Endothelial cell of umbilical vein (primary cell): ENCODE measurements around the gene MIGA1. TPM values are rescaled to one million over a fixed set of nuclear protein-coding genes. Genes with fewer than 3 reads are reported as not detected.

Experiments
- BruUV-seq: library from RNA; stranded (reverse); fragments of 400-500 nt; replicated peaks from 2 replicates; lab custom pipeline; 2021; lab: Mats Ljungman, UMichigan
- CTCF ChIA-PET: fragments of 300-600, 350-600 bp; sonication (Branson Sonifier 250); formaldehyde crosslinking; loops from one replicate; lab custom pipeline; 2021; ENCODE audit warnings: antibody characterized with exemption, inconsistent platforms; lab: Charles Lee
- POLR2A ChIA-PET: fragments of 300-600, 350-600 bp; sonication (Branson Sonifier 250); formaldehyde crosslinking; loops from one replicate; lab custom pipeline; 2021; ENCODE audit warnings: antibody characterized with exemption, inconsistent platforms; lab: Charles Lee
- DNase-seq: peaks from one replicate; pipeline ENCODE4 v3.0.0-alpha.2; 2011; ENCODE audit warnings: low read depth, low spot score
- FAIRE-seq: peaks from 2 replicates; lab custom pipeline; 2011; peaks lifted over from hg19 to GRCh38; lab: Jason Lieb, UNC
- H2AFZ ChIP-seq: 2 replicates; pipeline ENCODE4 v1.6.0; 2012; ENCODE audit warnings: low read depth, low read length, control low read depth, inconsistent platforms
- H3K27ac ChIP-seq: 2 replicates; pipeline ENCODE4 v1.5.1; 2011; ENCODE audit warnings: low read depth, mild to moderate bottlenecking, control low read depth, low read length, moderate library complexity; ENCODE audit not compliant: insufficient read depth
- H3K27me3 ChIP-seq, 2 experiments: 2 replicates each; pipeline versions ENCODE4 v1.6.0 to v1.6.1; 2011; ENCODE audit warnings: low read length in 2 of 2, mixed read lengths in 1 of 2; ENCODE audit not compliant: control insufficient read depth in 2 of 2, insufficient read depth in 2 of 2
- H3K36me3 ChIP-seq, 2 experiments: 2 replicates in 1 of 2; 3 replicates in 1 of 2; pipeline ENCODE4 v1.5.1; 2011; ENCODE audit warnings: low read length in 2 of 2, mild to moderate bottlenecking in 1 of 2, moderate library complexity in 1 of 2; ENCODE audit not compliant: control insufficient read depth in 2 of 2, insufficient read depth in 2 of 2; ENCODE audit errors: extremely low read depth in 1 of 2
- H3K4me1 ChIP-seq: 3 replicates; pipeline ENCODE4 v1.5.1; 2011; ENCODE audit warnings: mild to moderate bottlenecking, low read length; ENCODE audit not compliant: control insufficient read depth, insufficient read depth; ENCODE audit errors: extremely low read depth
- H3K4me2 ChIP-seq: 2 replicates; pipeline ENCODE4 v1.6.1; 2011; ENCODE audit warnings: low read length, control low read depth, mixed read lengths; ENCODE audit not compliant: insufficient read depth
- H3K4me3 ChIP-seq, 3 experiments: fragments of 200-600 bp in 1 of 3; sonication (generic), shearing (Covaris generic) in 1 of 3; replicated peaks in 1 of 3; 2 replicates each; pipeline ENCODE4 v1.5.1; 2011 to 2016; ENCODE audit warnings: control low read depth in 3 of 3, low read length in 3 of 3, mild to moderate bottlenecking in 2 of 3, inconsistent platforms in 1 of 3, low read depth in 1 of 3, moderate library complexity in 1 of 3; ENCODE audit not compliant: insufficient read depth in 1 of 3
- H3K79me2 ChIP-seq: 2 replicates; pipeline ENCODE4 v1.6.0; 2012; ENCODE audit warnings: low read length, inconsistent platforms; ENCODE audit not compliant: control insufficient read depth, insufficient read depth
- H3K9ac ChIP-seq: replicated peaks from 2 replicates; pipeline ENCODE3; 2011; ENCODE audit warnings: low read length, control low read depth; ENCODE audit not compliant: insufficient read depth; ENCODE audit errors: extremely low read depth
- H3K9me1 ChIP-seq: replicated peaks from 3 replicates; pipeline ENCODE4 v1.6.0; 2011; ENCODE audit warnings: mild to moderate bottlenecking, low read length; ENCODE audit not compliant: control insufficient read depth, insufficient read depth; ENCODE audit errors: extremely low read depth
- H3K9me3 ChIP-seq: replicated peaks from 2 replicates; pipeline ENCODE4 v1.5.1; 2012; ENCODE audit warnings: low read length, inconsistent platforms; ENCODE audit not compliant: control insufficient read depth, insufficient read depth
- H4K20me1 ChIP-seq: replicated peaks from 2 replicates; pipeline ENCODE3; 2011; ENCODE audit warnings: mild to moderate bottlenecking, low read length; ENCODE audit not compliant: control insufficient read depth, insufficient read depth; ENCODE audit errors: extremely low read depth
- EZH2 ChIP-seq: IDR thresholded peaks from 2 replicates; pipeline ENCODE4 v1.6.1; 2012; ENCODE audit warnings: borderline replicate concordance, low read depth, mild to moderate bottlenecking, moderate library complexity, low read length, inconsistent platforms; ENCODE audit not compliant: severe bottlenecking
- FOS ChIP-seq: IDR thresholded peaks from 2 replicates; pipeline ENCODE4 v1.6.1; 2011; ENCODE audit warnings: mild to moderate bottlenecking, low read length, moderate library complexity, borderline replicate concordance; ENCODE audit not compliant: insufficient read depth
- GATA2 ChIP-seq: IDR thresholded peaks from 2 replicates; pipeline ENCODE4 v1.7.0; 2011; ENCODE audit warnings: low read depth, mild to moderate bottlenecking, moderate library complexity, mixed read lengths, low read length; ENCODE audit not compliant: insufficient read length, insufficient read depth
- JUN ChIP-seq: IDR thresholded peaks from 2 replicates; pipeline ENCODE4 v1.6.1; 2011; ENCODE audit warnings: borderline replicate concordance, low read depth; ENCODE audit not compliant: insufficient read length, insufficient read depth
- MYC ChIP-seq: IDR thresholded peaks from one replicate; pipeline ENCODE4 v1.6.1; 2011; ENCODE audit warnings: mild to moderate bottlenecking, low read depth, low read length
- POLR2A ChIP-seq: IDR thresholded peaks from 2 replicates; pipeline ENCODE4 v1.6.1; 2012; ENCODE audit warnings: low read depth, mild to moderate bottlenecking, control low read depth, low read length
- POLR2AphosphoS5 ChIP-seq: IDR thresholded peaks from 2 replicates; pipeline ENCODE4 v1.6.1; 2012; ENCODE audit warnings: low read depth, mild to moderate bottlenecking, control low read depth, low read length, moderate library complexity; ENCODE audit not compliant: insufficient read depth
- dilution Hi-C: fragments of 300-500 bp; cut with MboI; formaldehyde crosslinking; loops from one replicate; pipeline ENCODE4 v1.15.0; 2019; ENCODE audit warnings: low sequenced_read_pairs; ENCODE audit not compliant: extremely low pct_ligation_motif_present
- intact Hi-C: fragments of 100-400 bp; cut with micrococcal nuclease; formaldehyde crosslinking; loops from one replicate; pipeline ENCODE4 v1.10.0; 2022
- polyA plus RNA-seq, 4 experiments: library from polyadenylated mRNA; depleted of rRNA in 3 of 4; stranded (reverse) in 3 of 4; unstranded in 1 of 4; fragments of >200 nt; gene quantifications; 2 replicates each; pipeline versions ENCODE4 v1.2.1 to v1.2.3, GENCODE V29; 2011 to 2012; ENCODE audit warnings: missing spikeins in 1 of 4
- total RNA-seq: library from RNA; stranded (reverse); gene quantifications from 2 replicates; pipeline ENCODE4 v1.2.3, GENCODE V29; 2021
- TF ChIP-seq, protein P1 (sequence below): IDR thresholded peaks from 2 replicates; pipeline ENCODE4 v1.6.1; 2011; ENCODE audit not compliant: insufficient read depth, insufficient read length
- TF ChIP-seq, protein P2 (sequence below), 2 donors: IDR thresholded peaks; 1 replicate in 1 of 2; 2 replicates in 1 of 2; pipeline ENCODE4 v1.5.1; 2011; ENCODE audit warnings: low read length in 2 of 2, mild to moderate bottlenecking in 2 of 2, moderate library complexity in 2 of 2, control low read depth in 1 of 2, inconsistent platforms in 1 of 2, low read depth in 1 of 2; ENCODE audit not compliant: insufficient read depth in 1 of 2; ENCODE audit errors: extremely low read depth in 1 of 2

MIGA1 gene
- total and polyA plus RNA-seq, 2 donors (not counting 3 experiments of a cell fraction or from before 2014, with no cell fraction given): 2.8 to 14.6 TPM

DNA sequence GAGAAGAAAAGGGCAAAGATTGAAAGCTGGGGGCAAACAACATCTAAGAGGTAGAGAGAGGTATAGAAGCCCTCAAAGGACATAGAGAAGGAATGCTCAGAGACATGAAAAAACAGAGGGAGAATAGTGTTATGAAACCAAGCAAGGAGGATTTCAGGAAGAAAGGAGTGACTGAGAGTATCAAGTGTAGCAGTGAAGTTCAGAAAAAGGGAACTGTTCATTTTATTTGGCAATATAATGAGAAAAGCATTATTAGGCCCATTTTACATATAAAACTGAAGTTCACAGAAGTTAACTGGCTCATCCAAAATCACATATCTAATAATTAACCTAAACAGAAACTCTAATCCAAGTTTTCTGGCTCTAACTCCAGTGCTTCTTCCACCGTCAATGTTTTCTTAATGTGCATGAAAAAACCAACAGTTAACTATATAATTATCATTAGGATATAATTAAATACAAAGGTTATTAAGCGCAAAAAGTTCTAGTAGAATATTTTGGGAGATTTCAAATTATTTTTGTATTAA is 126.6 kb downstream of the MIGA1 start:
- POLR2A ChIA-PET: no interaction called here
- no peak for FAIRE-seq
- CTCF ChIA-PET: interaction anchor here (1.4 kb wide), 1 partner anchor 10 kb away, joined by 5 read pairs; no protein-coding TSS in a partner anchor

More for the DNA sequence above, 126.6 kb downstream of the MIGA1 start:
- TF ChIP-seq POLR2A: no peak
- TF ChIP-seq JUN: no peak
- no peak for TF ChIP-seq GATA2
- TF ChIP-seq MYC: no peak
- no peak for TF ChIP-seq EZH2
- TF ChIP-seq POLR2AphosphoS5: no peak
- no peak for TF ChIP-seq FOS
- TF ChIP-seq, protein P1, sequence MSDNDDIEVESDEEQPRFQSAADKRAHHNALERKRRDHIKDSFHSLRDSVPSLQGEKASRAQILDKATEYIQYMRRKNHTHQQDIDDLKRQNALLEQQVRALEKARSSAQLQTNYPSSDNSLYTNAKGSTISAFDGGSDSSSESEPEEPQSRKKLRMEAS: no peak
- TF ChIP-seq, protein P2, sequence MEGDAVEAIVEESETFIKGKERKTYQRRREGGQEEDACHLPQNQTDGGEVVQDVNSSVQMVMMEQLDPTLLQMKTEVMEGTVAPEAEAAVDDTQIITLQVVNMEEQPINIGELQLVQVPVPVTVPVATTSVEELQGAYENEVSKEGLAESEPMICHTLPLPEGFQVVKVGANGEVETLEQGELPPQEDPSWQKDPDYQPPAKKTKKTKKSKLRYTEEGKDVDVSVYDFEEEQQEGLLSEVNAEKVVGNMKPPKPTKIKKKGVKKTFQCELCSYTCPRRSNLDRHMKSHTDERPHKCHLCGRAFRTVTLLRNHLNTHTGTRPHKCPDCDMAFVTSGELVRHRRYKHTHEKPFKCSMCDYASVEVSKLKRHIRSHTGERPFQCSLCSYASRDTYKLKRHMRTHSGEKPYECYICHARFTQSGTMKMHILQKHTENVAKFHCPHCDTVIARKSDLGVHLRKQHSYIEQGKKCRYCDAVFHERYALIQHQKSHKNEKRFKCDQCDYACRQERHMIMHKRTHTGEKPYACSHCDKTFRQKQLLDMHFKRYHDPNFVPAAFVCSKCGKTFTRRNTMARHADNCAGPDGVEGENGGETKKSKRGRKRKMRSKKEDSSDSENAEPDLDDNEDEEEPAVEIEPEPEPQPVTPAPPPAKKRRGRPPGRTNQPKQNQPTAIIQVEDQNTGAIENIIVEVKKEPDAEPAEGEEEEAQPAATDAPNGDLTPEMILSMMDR (IDR thresholded peaks at IDR 0.05; ENCODE audit: extremely low read depth in 1 of 2, insufficient read depth in 1 of 2, low read depth in 1 of 2, low read length in 2 of 2): no peak
- dilution Hi-C loops: no loop called here
- H3K9me3 ChIP-seq: no peaks in the 10 kb centered on the region
- H3K27me3 ChIP-seq: no peaks in the 10 kb centered on the region
- H3K4me3 ChIP-seq: no peak overlapping the region
- H3K9ac ChIP-seq: no peak overlapping the region
- H3K4me2 ChIP-seq: no peak overlapping the region
- no peaks in the 10 kb centered on the region for H3K36me3 ChIP-seq
- H3K9me1 ChIP-seq: no peaks in the 10 kb centered on the region
- peaks cover 10% of the 10 kb centered on the region for H3K79me2 ChIP-seq
- BruUV-seq: no TSS peak
- no peak for DNase-seq
- no peak overlapping the region for H3K27ac ChIP-seq
- no peaks in the 10 kb centered on the region for H3K4me1 ChIP-seq
- H2AFZ ChIP-seq: no peak overlapping the region
- intact Hi-C loops: loop anchor here (10.0 kb wide), 1 partner anchor 371 kb away; no protein-coding TSS in a partner anchor
- H4K20me1 ChIP-seq: no peaks in the 10 kb centered on the region
